Measurements from ENCODE around the gene TIMM22. TPM values are rescaled to one million over a fixed set of nuclear protein-coding genes. Genes with fewer than 3 reads are reported as not detected.

Gene TIMM22
- total and polyA plus RNA-seq, 2 of the 4 experiments (the other 2 are of a cell fraction) = 12.7 to 12.9 TPM

GRCh38 chr17:1030684-1031532 lies 34.0 kb downstream of the TIMM22 start:
- peaks cover 13% of the 10 kb centered on the region for H3K36me3 ChIP-seq (ENCODE audit: control insufficient read depth, insufficient read depth, low read length)
- H3K4me1 ChIP-seq (ENCODE audit: control insufficient read depth, insufficient read depth, low read length) = peaks cover 21% of the 10 kb centered on the region
- H4K91ac ChIP-seq (ENCODE audit: insufficient read depth, low read depth, low read length) = no peak overlapping the region
- ChIA-PET CTCF (no interaction called here), POLR2A (ENCODE audit: unreplicated experiment) (no interaction called here)
- H3K14ac ChIP-seq (replicated peaks; ENCODE audit: low read depth, low read length) = no peak overlapping the region
- H3K18ac ChIP-seq (ENCODE audit: low read depth, low read length) = no peak overlapping the region
- H3K79me1 ChIP-seq (ENCODE audit: low read depth in 1 of 2, low read length in 2 of 2) = peaks cover 0 to 28% of the 10 kb centered on the region in 2 experiments
- no peak overlapping the region for H3K4ac ChIP-seq (ENCODE audit: low read depth, low read length)
- no TSS peak for BruUV-seq (replicated peaks)
- no peak overlapping the region for H3K56ac ChIP-seq (ENCODE audit: extremely low read depth, insufficient read depth, low read length)
- no peaks in the 10 kb centered on the region for H3K9me3 ChIP-seq (ENCODE audit: control insufficient read depth, insufficient read depth, low read length)
- dilution Hi-C loops (cut with HindIII; ENCODE audit: low sequenced_read_pairs, unreplicated experiment) (no loop called here), in situ Hi-C loops (cut with MboI; ENCODE audit: low sequenced_read_pairs) (no loop called here), intact Hi-C loops (cut with micrococcal nuclease) (no loop called here)
- no peak overlapping the region for H2BK20ac ChIP-seq (ENCODE audit: low read depth, low read length)
- H4K5ac ChIP-seq (ENCODE audit: low read depth, low read length) = no peak overlapping the region
- no peak overlapping the region for H2BK5ac ChIP-seq (ENCODE audit: low read depth, low read length, poor library complexity, severe bottlenecking)
- no peak for DNase-seq
- WGBS, 2 experiments (ENCODE audit: extremely low coverage in 2 of 2, insufficient read length in 1 of 2) = 75% methylated on average over 17 of the region's 45 CpGs; no CpG with 5 or more reads in 1 of the 2 experiments
- no peak overlapping the region for H2AFZ ChIP-seq (replicated peaks; ENCODE audit: low read length, poor library complexity)
- H2BK15ac ChIP-seq (ENCODE audit: low read depth, low read length) = no peak overlapping the region; the same call in 2 of the 3 replicates
- no peak overlapping the region for H3K4me3 ChIP-seq (ENCODE audit: insufficient read depth, low read depth, low read length)
- H3K9ac ChIP-seq (ENCODE audit: low read depth, low read length) = no peak overlapping the region
- no peak overlapping the region for H2BK120ac ChIP-seq (ENCODE audit: low read depth, low read length)
- no peak overlapping the region for H3K27ac ChIP-seq (ENCODE audit: insufficient read depth, low read length)
- H4K20me1 ChIP-seq (ENCODE audit: insufficient read depth, low read length) = peaks cover 40% of the 10 kb centered on the region
- H2AK5ac ChIP-seq (ENCODE audit: low read depth, low read length) = no peak overlapping the region
- TF ChIP-seq RAD21 (IDR thresholded peaks at IDR 0.05; ENCODE audit: low read length) (no peak), MAFK (IDR thresholded peaks at IDR 0.05; ENCODE audit: low read depth, low read length) (no peak), ELK1 (IDR thresholded peaks at IDR 0.05; ENCODE audit: borderline replicate concordance, low read depth, low read length) (no peak)
- no peak overlapping the region for H2AK9ac ChIP-seq (replicated peaks; ENCODE audit: low read depth, low read length, poor library complexity)
- H4K8ac ChIP-seq (ENCODE audit: low read depth in 2 of 2, low read length in 2 of 2) = no peak overlapping the region
- ATAC-seq (ENCODE audit: low read depth) = peak; percentile 6
- no peak overlapping the region for H3K4me2 ChIP-seq (ENCODE audit: low read depth, low read length)
- H3K9me1 ChIP-seq (ENCODE audit: insufficient read depth, low read length) = peaks cover 13% of the 10 kb centered on the region
- no peaks in the 10 kb centered on the region for H3K27me3 ChIP-seq (ENCODE audit: control insufficient read depth, insufficient read depth, low read length)
- no peak overlapping the region for H3K23ac ChIP-seq (ENCODE audit: low read depth, low read length)
